T-cell (primary cell): ENCODE results near the gene GRIP2. TPM values are rescaled to one million over a fixed set of nuclear protein-coding genes. Genes with fewer than 3 reads are reported as not detected.

Experiments used
- ATAC-seq, 4 experiments: fragments of 200-7000 bp in 3 of 4; fragments of 150-1000 bp in 1 of 4; cut with Tn5 transposase; replicated peaks in 1 of 4; 1 replicate in 3 of 4; 2 replicates in 1 of 4; pipeline ENCODE4 v1.10.0; 2021; ENCODE audit warnings: moderate library complexity in 3 of 4, mild to moderate bottlenecking in 2 of 4, moderate number of reproducible peaks in 1 of 4
- CTCF ChIA-PET, 2 donors: fragments of 300-600 bp; sonication (Branson Sonifier 250); formaldehyde crosslinking; loops; one replicate each; lab custom pipeline; 2022; ENCODE audit warnings: antibody characterized with exemption in 2 of 2; lab: Charles Lee
- POLR2A ChIA-PET, 2 donors: fragments of 300-600 bp; sonication (Branson Sonifier 250); formaldehyde crosslinking; loops; one replicate each; lab custom pipeline; 2022; ENCODE audit warnings: antibody characterized with exemption in 2 of 2; lab: Charles Lee
- DNase-seq, 35 experiments: peaks; one replicate each; pipeline versions ENCODE4 v3.0.0 to v3.0.0-alpha.2; 2013 to 2023
- H3K27ac ChIP-seq: one replicate; pipeline ENCODE4 v1.5.1; 2013; ENCODE audit warnings: low read length
- H3K27me3 ChIP-seq, 2 experiments: replicated peaks in 1 of 2; 1 replicate in 1 of 2; 2 replicates in 1 of 2; pipeline versions ENCODE4 v1.6.1 to v1.7.0; 2013; ENCODE audit warnings: low read length in 1 of 2, mixed read lengths in 1 of 2; ENCODE audit not compliant: control insufficient read depth in 2 of 2, insufficient read depth in 2 of 2; ENCODE audit errors: extremely low read depth in 1 of 2
- H3K36me3 ChIP-seq, 2 donors: 1 replicate in 1 of 2; 2 replicates in 1 of 2; pipeline versions ENCODE4 v1.6.1 to v1.7.0; 2013; ENCODE audit warnings: low read length in 1 of 2; ENCODE audit not compliant: control insufficient read depth in 2 of 2, insufficient read depth in 1 of 2; ENCODE audit errors: extremely low read depth in 1 of 2
- H3K4me1 ChIP-seq, 2 experiments: 1 replicate in 1 of 2; 2 replicates in 1 of 2; pipeline versions ENCODE4 v1.6.1 to v1.7.0; 2013; ENCODE audit warnings: low read length in 2 of 2, mixed read lengths in 1 of 2; ENCODE audit not compliant: insufficient read depth in 2 of 2, control insufficient read depth in 1 of 2; ENCODE audit errors: extremely low read depth in 1 of 2
- H3K4me3 ChIP-seq, 2 donors: 1 replicate in 1 of 2; 2 replicates in 1 of 2; pipeline versions ENCODE4 v1.5.1 to v1.7.0; 2013; ENCODE audit warnings: mild to moderate bottlenecking in 2 of 2, low read length in 1 of 2, moderate library complexity in 1 of 2; ENCODE audit not compliant: control insufficient read depth in 1 of 2; ENCODE audit errors: extremely low read depth in 1 of 2
- H3K9me3 ChIP-seq: 2 replicates; pipeline ENCODE4 v1.7.0; 2013
- H3K27ac Mint-ChIP-seq, 2 donors: one replicate each; pipeline ENCODE4 v1.8.0; 2020 to 2021; ENCODE audit warnings: mild to moderate bottlenecking in 2 of 2, mixed read lengths in 2 of 2
- H3K27me3 Mint-ChIP-seq, 2 donors: one replicate each; pipeline ENCODE4 v1.8.0; 2021 to 2022; ENCODE audit warnings: mixed read lengths in 2 of 2
- H3K36me3 Mint-ChIP-seq: one replicate; pipeline ENCODE4 v1.8.0; 2021; ENCODE audit warnings: mixed read lengths
- H3K4me1 Mint-ChIP-seq, 3 donors: one replicate each; pipeline ENCODE4 v1.8.0; 2020 to 2022; ENCODE audit warnings: mixed read lengths in 3 of 3, mild to moderate bottlenecking in 1 of 3
- H3K4me3 Mint-ChIP-seq, 3 donors: one replicate each; pipeline ENCODE4 v1.8.0; 2020 to 2022; ENCODE audit warnings: mild to moderate bottlenecking in 3 of 3, mixed read lengths in 3 of 3, moderate library complexity in 3 of 3
- H3K9me3 Mint-ChIP-seq, 3 donors: one replicate each; pipeline ENCODE4 v1.8.0; 2020 to 2022; ENCODE audit warnings: mixed read lengths in 3 of 3
- WGBS: methylation state at CpG from one replicate; pipeline ENCODE4 v1.1.5; 2013; ENCODE audit warnings: missing lambda C conversion rate; ENCODE audit not compliant: insufficient coverage; 5-methylcytosine and 5-hydroxymethylcytosine counted together
- total RNA-seq, 35 experiments: library from RNA in 6 of 35; stranded (reverse) in 6 of 35; fragments of 120-200 nt in 1 of 35; gene quantifications; one replicate each; pipeline versions ENCODE4 v1.2.1 to v1.2.4 and lab custom pipeline; 2013 to 2026

The GRIP2 gene
- total RNA-seq, 5 donors from 2014 or later (not counting 1 experiment from before 2014, with no cell fraction given): 0.20 TPM; not detected in 4

- no peaks in the 10 kb centered on the region for H3K27me3 ChIP-seq
- H3K4me3 ChIP-seq: no peak overlapping the region
- Mint-ChIP-seq H3K27me3 (no peaks in the 10 kb centered on the region), H3K36me3 (peaks cover 24% of the 10 kb centered on the region), H3K4me3 (no peak overlapping the region), H3K27ac (no peak overlapping the region), H3K4me1 (peaks cover 12 to 31% (median 19%) of the 10 kb centered on the region in 3 donors), H3K9me3 (no peaks in the 10 kb centered on the region)
- 98% methylated on average over 6 of the region's 6 CpGs for WGBS
- ATAC-seq (no peak), DNase-seq (no peak)
- H3K36me3 ChIP-seq: peaks cover 3 to 29% of the 10 kb centered on the region in 2 donors
- H3K27ac ChIP-seq: no peak overlapping the region
- no peaks in the 10 kb centered on the region for H3K9me3 ChIP-seq
- CTCF ChIA-PET: interaction anchor here in 1 of 2 donors (0.6 kb wide), 1 partner anchor 185 kb away, joined by 3 read pairs; no protein-coding TSS in a partner anchor
- H3K4me1 ChIP-seq: peaks cover 0 to 39% of the 10 kb centered on the region in 2 experiments
- POLR2A ChIA-PET: no interaction called here
Observed at GRCh38 chr3:14441920-14442300, 98.2 kb downstream of the GRIP2 start.

- no peak overlapping the region for H3K4me3 ChIP-seq
- H3K27me3 Mint-ChIP-seq: no peaks in the 10 kb centered on the region
- no peaks in the 10 kb centered on the region for H3K9me3 Mint-ChIP-seq
- POLR2A ChIA-PET: no interaction called here
- peaks cover 16 to 36% (median 19%) of the 10 kb centered on the region in 3 donors for H3K4me1 Mint-ChIP-seq
- ATAC-seq: no peak
- peaks cover 3 to 24% of the 10 kb centered on the region in 2 donors for H3K36me3 ChIP-seq
- no peaks in the 10 kb centered on the region for H3K27me3 ChIP-seq
- peaks cover 0 to 45% of the 10 kb centered on the region in 2 experiments for H3K4me1 ChIP-seq
- H3K36me3 Mint-ChIP-seq: peaks cover 20% of the 10 kb centered on the region
- H3K27ac ChIP-seq: no peak overlapping the region
- H3K27ac Mint-ChIP-seq: no peak overlapping the region
- DNase-seq: no peak
- H3K4me3 Mint-ChIP-seq: no peak overlapping the region
- no peaks in the 10 kb centered on the region for H3K9me3 ChIP-seq
- 94% methylated on average over 10 of the region's 18 CpGs for WGBS
- CTCF ChIA-PET: no interaction called here
Observed at GRCh38 chr3:14441240-14441919, 98.8 kb downstream of the GRIP2 start.

- Histone ChIP-seq H3K4me1 (peaks cover 0 to 46% of the 10 kb centered on the region in 2 experiments), H3K9me3 (no peaks in the 10 kb centered on the region), H3K4me3 (no peak overlapping the region), H3K27ac (no peak overlapping the region), H3K36me3 (peaks cover 3 to 17% of the 10 kb centered on the region in 2 donors), H3K27me3 (no peaks in the 10 kb centered on the region)
- ATAC-seq (no peak), DNase-seq (no peak)
- Mint-ChIP-seq H3K27me3 (no peaks in the 10 kb centered on the region), H3K27ac (no peak overlapping the region), H3K4me1 (peaks cover 17 to 40% (median 19%) of the 10 kb centered on the region in 3 donors), H3K36me3 (peaks cover 13% of the 10 kb centered on the region), H3K9me3 (no peaks in the 10 kb centered on the region), H3K4me3 (no peak overlapping the region)
- CTCF ChIA-PET: no interaction called here
- POLR2A ChIA-PET: no interaction called here
- WGBS: 78% methylated on average over 9 of the region's 11 CpGs
Observed at GRCh38 chr3:14440531-14441239, 99.5 kb downstream of the GRIP2 start.

- no peak for ATAC-seq
- Mint-ChIP-seq H3K27ac (peak overlapping the region in 1 of 2 donors; percentile 25), H3K27me3 (no peaks in the 10 kb centered on the region), H3K9me3 (no peaks in the 10 kb centered on the region), H3K36me3 (peaks cover 10% of the 10 kb centered on the region), H3K4me3 (no peak overlapping the region), H3K4me1 (peaks cover 19 to 46% (median 22%) of the 10 kb centered on the region in 3 donors)
- H3K27me3 ChIP-seq: no peaks in the 10 kb centered on the region
- no peak for DNase-seq
- H3K27ac ChIP-seq: no peak overlapping the region
- ChIA-PET POLR2A (no interaction called here), CTCF (no interaction called here)
- H3K4me1 ChIP-seq: peaks cover 0 to 52% of the 10 kb centered on the region in 2 experiments
- H3K36me3 ChIP-seq: peaks cover 3 to 13% of the 10 kb centered on the region in 2 donors
- 91% methylated on average over 3 of the region's 3 CpGs for WGBS
- H3K4me3 ChIP-seq: no peak overlapping the region
- H3K9me3 ChIP-seq: no peaks in the 10 kb centered on the region
Observed at GRCh38 chr3:14440168-14440518, 100.0 kb downstream of the GRIP2 start.

GRCh38 chr3:14439501-14440167, 100.5 kb downstream of the GRIP2 start:
- 91% methylated on average over 10 of the region's 13 CpGs for WGBS
- peaks cover 0 to 57% of the 10 kb centered on the region in 2 experiments for H3K4me1 ChIP-seq
- POLR2A ChIA-PET: no interaction called here

More at GRCh38 chr3:14439501-14440167, 100.5 kb downstream of the GRIP2 start:
- no peaks in the 10 kb centered on the region for H3K27me3 ChIP-seq
- H3K9me3 ChIP-seq: no peaks in the 10 kb centered on the region
- no peaks in the 10 kb centered on the region for H3K27me3 Mint-ChIP-seq
- H3K36me3 Mint-ChIP-seq: peaks cover 10% of the 10 kb centered on the region
- H3K4me3 Mint-ChIP-seq: no peak overlapping the region
- no peak for ATAC-seq
- no peak overlapping the region for H3K4me3 ChIP-seq
- H3K27ac Mint-ChIP-seq: peak overlapping the region in 1 of 2 donors; percentile 25
- peaks cover 23 to 51% (median 27%) of the 10 kb centered on the region in 3 donors for H3K4me1 Mint-ChIP-seq
- H3K9me3 Mint-ChIP-seq: no peaks in the 10 kb centered on the region
- DNase-seq: peak in 1 of 35 experiments; percentile 42
- CTCF ChIA-PET: no interaction called here
- peaks cover 3 to 12% of the 10 kb centered on the region in 2 donors for H3K36me3 ChIP-seq
- no peak overlapping the region for H3K27ac ChIP-seq
